SK-N-DZ (cell line): ENCODE measurements around the gene AGO1. TPM values are rescaled to one million over a fixed set of nuclear protein-coding genes. Genes with fewer than 3 reads are reported as not detected.

Experiments
- DNase-seq: peaks from one replicate; pipeline ENCODE4 v3.0.0-alpha.2; 2015; ENCODE audit warnings: low spot score
- polyA plus RNA-seq, 2 experiments: library from polyadenylated mRNA; depleted of rRNA; stranded (reverse); fragments of >200 nt; gene quantifications; 2 replicates each; pipeline ENCODE4 v1.2.3, GENCODE V29; 2014

AGO1 gene
- 7.7 and 9.9 TPM in 2 replicates for polyA plus RNA-seq (2014; cell fraction: cytosol; rRNA removed)
- 9.5 and 18.1 TPM in 2 replicates for polyA plus RNA-seq (2014; cell fraction: nucleus; rRNA removed)

GRCh38 chr1:35882945-35883634 lies at the start of gene AGO1:
AGO1 (plus strand) TSS chr1:35883209; CDS start chr1:35883422, 213 bp downstream.
- DNase-seq = peak; percentile 87

GRCh38 chr1:35833395-35833794 lies 49.6 kb upstream of the AGO1 start:
- no peak for DNase-seq

- DNase-seq = no peak
Measured at GRCh38 chr1:35834218-35834617, 48.8 kb upstream of the AGO1 start.

- no peak for DNase-seq
Measured at GRCh38 chr1:35835398-35835797, 47.6 kb upstream of the AGO1 start.

GRCh38 chr1:35836734-35837133 lies 46.3 kb upstream of the AGO1 start:
- no peak for DNase-seq

- no peak for DNase-seq
Measured at GRCh38 chr1:35838693-35839245, 44.2 kb upstream of the AGO1 start.

DNA sequence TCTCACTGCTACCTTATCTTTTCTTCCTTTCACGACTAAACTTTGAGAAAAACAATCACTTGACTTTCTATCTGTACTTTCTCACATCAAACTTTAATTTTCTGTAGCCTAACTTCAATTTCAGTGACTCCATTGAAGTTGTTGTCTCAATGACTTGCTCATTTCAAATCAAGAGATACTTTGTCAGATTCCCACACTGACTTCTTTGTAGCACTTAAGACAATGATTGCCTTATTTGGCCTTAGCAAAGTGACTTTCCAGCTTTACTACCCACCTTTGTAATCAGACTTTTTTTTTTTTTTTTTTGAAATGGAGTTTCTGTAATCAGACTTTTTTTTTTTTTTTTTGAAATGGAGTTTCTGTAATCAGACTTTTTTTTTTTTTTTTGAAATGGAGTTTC lies 38.2 kb upstream of the AGO1 start:
- no peak for DNase-seq

DNA sequence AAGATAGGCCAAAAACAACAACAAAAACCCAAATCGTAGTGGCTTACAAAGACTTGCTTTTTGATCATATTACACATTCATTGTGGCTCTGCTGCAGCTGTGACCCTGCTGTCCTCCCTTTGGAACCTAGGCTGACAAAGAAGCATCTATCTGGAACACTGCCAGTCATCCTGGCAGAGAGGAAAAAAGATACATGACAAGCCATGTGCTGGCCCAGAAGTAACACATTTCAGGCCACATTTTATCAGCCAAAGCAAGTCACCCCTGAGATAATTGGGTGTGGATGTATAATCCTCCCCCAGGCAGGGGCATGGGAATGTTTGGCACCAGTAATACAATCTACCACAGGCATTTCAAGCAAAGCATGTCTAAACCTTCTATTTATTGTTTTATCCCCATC lies 37.2 kb upstream of the AGO1 start:
- DNase-seq = no peak

DNA sequence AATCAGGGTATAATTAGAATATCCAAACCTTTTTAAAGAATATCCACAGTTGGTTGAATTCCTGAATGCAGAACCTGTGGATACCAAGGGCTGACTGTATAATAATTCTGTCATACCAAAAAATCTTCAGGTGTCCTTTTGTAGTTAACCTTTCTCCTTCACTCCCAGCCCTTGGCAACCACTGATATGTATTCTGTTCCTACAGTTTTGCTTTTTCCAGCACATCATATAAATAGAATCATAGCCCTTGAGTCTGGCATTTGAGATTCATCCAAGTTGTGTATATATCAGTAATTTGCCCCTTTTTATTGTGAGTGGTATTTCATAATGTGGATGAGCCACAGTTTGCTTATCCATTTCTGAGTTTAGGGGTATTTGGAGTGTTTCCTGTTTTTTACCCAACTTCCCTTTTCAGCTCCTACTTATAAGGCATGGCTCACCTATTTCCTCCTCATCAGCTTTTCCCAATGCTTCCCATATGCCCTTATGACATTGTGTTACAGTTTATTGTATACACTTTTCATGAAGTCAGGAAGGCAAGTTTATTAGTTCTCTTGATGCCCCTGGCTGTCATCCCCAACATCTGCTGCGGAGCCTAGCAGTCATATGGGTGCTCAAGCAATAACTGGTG lies 35.0 kb upstream of the AGO1 start:
- no peak for DNase-seq

DNA sequence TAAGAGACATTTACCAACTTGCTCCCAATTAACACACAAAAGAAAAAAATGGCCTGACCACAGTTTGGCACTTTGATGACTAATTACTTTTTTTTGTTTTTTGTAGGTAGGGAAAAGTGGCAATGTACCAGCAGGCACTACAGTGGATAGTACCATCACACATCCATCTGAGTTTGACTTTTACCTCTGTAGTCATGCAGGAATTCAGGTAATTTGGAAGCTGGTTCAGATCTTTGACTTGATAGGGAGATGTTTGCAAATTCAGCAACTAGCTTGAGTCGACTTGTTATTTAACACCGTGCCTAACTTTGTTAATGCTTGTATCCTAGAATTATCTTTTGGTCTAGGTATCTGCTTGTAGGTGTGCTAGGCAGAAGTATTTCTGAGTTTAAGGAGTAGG lies 33.0 kb upstream of the AGO1 start:
- no peak for DNase-seq

- no peak for DNase-seq
Measured at GRCh38 chr1:35850716-35851115, 32.3 kb upstream of the AGO1 start.

- no peak for DNase-seq
Measured at GRCh38 chr1:35851132-35851869, 31.7 kb upstream of the AGO1 start.

- no peak for DNase-seq
Measured at GRCh38 chr1:35852241-35852640, 30.8 kb upstream of the AGO1 start.

DNA sequence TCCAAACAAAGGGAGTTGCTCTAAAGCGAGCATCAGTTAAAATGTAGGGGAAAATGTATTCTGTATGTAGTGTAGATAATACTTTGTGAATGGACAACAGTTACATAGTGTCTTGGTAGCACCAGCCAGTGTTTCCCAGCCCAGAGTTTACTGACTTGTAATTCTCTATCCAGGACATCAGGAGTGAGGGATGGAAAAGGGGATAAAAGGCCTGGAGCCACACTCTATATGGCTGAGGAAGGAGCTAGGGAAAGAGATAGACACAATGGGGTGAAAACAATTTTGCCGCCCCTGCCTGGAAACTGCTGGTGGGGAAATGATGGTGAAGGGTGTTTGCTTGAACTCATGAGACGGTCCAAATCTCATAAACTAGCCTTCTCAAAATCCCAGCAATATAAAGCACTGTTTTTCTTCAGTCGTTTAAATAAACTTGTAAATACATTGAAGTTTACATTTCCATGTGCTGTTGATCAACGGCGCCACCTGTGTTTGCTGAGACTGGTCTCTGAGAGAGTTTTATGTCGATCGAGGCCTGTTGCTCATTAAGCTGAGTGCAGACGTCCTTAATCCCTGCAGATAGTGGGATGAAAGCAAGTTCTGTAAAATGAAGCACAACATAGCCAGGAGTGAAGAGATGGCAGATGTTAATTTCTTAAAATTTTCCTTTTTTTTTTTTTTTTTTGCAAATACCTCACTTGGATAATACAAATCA lies 27.9 kb upstream of the AGO1 start:
- DNase-seq = no peak

DNA sequence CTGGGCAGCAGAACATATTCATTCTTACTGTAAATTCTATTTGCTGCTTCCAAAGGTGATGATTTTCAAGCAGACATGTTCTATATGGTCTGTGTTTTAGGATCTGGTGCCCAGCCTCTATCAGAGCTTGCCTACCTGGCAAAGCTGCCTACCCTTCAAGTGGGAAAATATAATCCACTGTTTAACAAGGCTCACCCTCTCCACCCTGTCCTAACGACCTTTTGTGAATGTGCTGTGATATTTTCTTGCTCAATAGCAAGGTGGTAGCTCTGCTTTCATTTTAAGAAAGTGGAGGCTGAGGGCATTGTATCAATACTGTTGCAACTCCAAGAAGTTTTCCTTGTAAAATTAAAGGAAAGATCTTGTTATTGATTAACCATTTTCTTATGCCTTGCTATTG lies 26.0 kb upstream of the AGO1 start:
- no peak for DNase-seq

DNA sequence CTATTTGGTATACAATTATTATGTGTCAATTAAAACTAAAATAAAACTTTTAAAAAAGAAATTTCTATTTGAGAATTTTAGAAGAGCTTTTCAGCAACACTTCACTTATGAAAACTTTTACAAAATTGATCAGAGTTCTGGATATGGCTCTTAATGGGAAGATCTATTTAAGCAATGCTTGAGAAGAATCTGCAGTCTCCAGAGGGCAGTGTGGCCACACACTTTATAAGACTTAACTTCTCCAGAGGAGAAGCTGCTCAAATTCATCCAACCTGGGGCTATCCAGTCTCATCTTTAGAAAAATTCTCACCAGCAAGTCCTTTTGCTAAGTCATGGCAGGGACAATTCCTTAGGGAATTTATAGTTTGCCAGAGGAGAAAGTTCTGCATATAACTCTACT lies 25.2 kb upstream of the AGO1 start:
- DNase-seq = no peak

DNA sequence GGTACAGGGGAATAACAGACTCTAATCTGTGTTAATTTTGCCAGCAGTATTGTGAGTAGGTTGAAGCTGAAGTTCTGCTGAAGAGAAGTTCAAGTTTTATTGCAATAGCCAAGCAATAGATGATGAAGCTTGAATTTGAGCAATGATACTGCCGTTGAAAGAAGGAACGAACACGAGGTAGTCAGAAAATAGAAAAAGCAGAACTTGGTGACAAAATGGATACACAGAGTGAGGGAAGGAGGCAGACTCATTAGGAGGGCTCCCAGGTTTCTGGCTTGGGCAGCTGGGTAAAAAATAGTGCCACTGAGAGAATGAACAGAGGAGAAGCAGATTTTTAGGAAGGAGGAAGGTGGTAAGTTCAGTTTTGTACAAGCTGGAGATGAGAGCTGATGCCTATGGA lies 22.3 kb upstream of the AGO1 start:
- no peak for DNase-seq

GRCh38 chr1:35863136-35863535 lies 19.9 kb upstream of the AGO1 start:
- DNase-seq = no peak

GRCh38 chr1:35863881-35864625 lies 19.0 kb upstream of the AGO1 start:
- DNase-seq = no peak

DNA sequence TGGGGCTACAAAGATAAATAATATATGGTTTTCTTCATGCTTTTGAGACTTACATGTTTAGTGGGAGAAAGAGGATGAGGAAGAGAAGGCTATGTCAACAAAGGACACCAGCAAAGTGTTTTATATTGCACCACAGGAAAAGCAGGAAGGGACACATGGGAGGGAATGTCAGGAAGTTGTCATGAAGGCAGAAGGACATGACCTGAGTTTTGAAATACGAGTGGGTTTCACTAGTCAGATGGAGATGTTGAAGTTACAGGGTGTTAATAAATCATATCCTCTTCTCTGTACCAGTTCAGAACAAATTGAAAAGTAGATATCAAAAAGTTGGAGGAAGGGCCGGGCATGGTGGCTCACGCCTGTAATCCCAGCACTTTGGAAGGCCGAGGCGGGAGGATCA lies 18.2 kb upstream of the AGO1 start:
- no peak for DNase-seq

DNA sequence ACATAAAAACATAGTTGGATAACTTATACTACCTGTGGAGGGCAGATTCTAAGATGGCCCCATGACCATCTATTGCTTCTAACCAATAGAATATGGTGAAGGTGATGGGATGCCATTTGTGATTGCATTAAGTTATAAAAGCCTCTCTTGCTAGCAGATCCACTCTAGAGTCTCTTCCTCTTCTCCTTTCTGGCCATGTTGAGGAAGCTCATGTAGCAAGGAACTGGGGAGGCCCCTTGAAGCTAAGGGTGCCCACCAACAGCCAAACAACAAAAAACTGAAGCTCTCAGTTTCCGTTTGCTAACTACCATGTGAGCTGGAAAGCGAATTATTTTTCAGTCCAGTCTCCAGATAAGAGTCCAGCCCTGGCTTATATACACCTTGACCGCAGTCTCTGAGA lies 16.0 kb upstream of the AGO1 start:
- DNase-seq = no peak
